Common myeloid progenitor, CD34-positive (primary cell): ENCODE results near the gene CAPZA2.
A peak's percentile ranks its signal among the peaks of the same experiment; 100 is the strongest.

Source experiments
- CTCF ChIA-PET: fragments of 350-600 bp; sonication (Branson Sonifier 250); formaldehyde crosslinking; loops from one replicate; lab custom pipeline; 2021; ENCODE audit warnings: antibody characterized with exemption; lab: Charles Lee
- POLR2A ChIA-PET: fragments of 350-600 bp; sonication (Branson Sonifier 250); formaldehyde crosslinking; loops from one replicate; lab custom pipeline; 2021; ENCODE audit warnings: antibody characterized with exemption; lab: Charles Lee
- DNase-seq, 3 donors: peaks; one replicate each; pipeline versions ENCODE4 v3.0.0 to v3.0.0-alpha.2; 2013
- H3K27ac ChIP-seq, 2 experiments: 1 replicate in 1 of 2; 2 replicates in 1 of 2; pipeline ENCODE4 v1.7.0; 2013; ENCODE audit warnings: inconsistent platforms in 2 of 2, low read length in 2 of 2, mild to moderate bottlenecking in 2 of 2, low read depth in 1 of 2, moderate library complexity in 1 of 2; ENCODE audit not compliant: severe bottlenecking in 2 of 2, insufficient read depth in 1 of 2, poor library complexity in 1 of 2
- H3K27me3 ChIP-seq, 5 experiments: replicated peaks in 2 of 5; 1 replicate in 3 of 5; 2 replicates in 2 of 5; pipeline versions ENCODE4 v1.6.1 to v1.7.0; 2013; ENCODE audit warnings: low read length in 4 of 5, mild to moderate bottlenecking in 2 of 5, moderate library complexity in 2 of 5, inconsistent platforms in 1 of 5; ENCODE audit not compliant: insufficient read depth in 5 of 5, control insufficient read depth in 4 of 5
- H3K36me3 ChIP-seq, 4 experiments: 1 replicate in 2 of 4; 2 replicates in 2 of 4; pipeline versions ENCODE4 v1.6.1 to v1.7.0; 2013; ENCODE audit warnings: low read length in 3 of 4, control low read depth in 1 of 4, mild to moderate bottlenecking in 1 of 4; ENCODE audit not compliant: control insufficient read depth in 4 of 4, insufficient read depth in 4 of 4
- H3K4me1 ChIP-seq, 4 experiments: 1 replicate in 3 of 4; 2 replicates in 1 of 4; pipeline versions ENCODE4 v1.6.1 to v1.7.1; 2013; ENCODE audit warnings: low read length in 3 of 4, mild to moderate bottlenecking in 3 of 4, control low read depth in 1 of 4, inconsistent platforms in 1 of 4, moderate library complexity in 1 of 4; ENCODE audit not compliant: control insufficient read depth in 4 of 4, insufficient read depth in 4 of 4; ENCODE audit errors: control extremely low read depth in 1 of 4
- H3K4me3 ChIP-seq, 7 experiments: 1 replicate in 4 of 7; 2 replicates in 3 of 7; pipeline versions ENCODE4 v1.5.1 to v1.7.0; 2013; ENCODE audit warnings: mild to moderate bottlenecking in 7 of 7, low read length in 6 of 7, moderate library complexity in 6 of 7, inconsistent platforms in 2 of 7, low read depth in 2 of 7, control low read depth in 1 of 7; ENCODE audit not compliant: insufficient read depth in 4 of 7, control insufficient read depth in 1 of 7; ENCODE audit errors: extremely low read depth in 1 of 7
- H3K9me3 ChIP-seq, 5 experiments: 1 replicate in 4 of 5; 2 replicates in 1 of 5; pipeline versions ENCODE4 v1.6.1 to v1.7.1; 2013; ENCODE audit warnings: low read length in 4 of 5, mild to moderate bottlenecking in 2 of 5, inconsistent platforms in 1 of 5, low read depth in 1 of 5, moderate library complexity in 1 of 5; ENCODE audit not compliant: control insufficient read depth in 4 of 5, insufficient read depth in 2 of 5; ENCODE audit errors: control extremely low read depth in 1 of 5
- WGBS: methylation state at CpG from one replicate; pipeline ENCODE4 v1.1.5; 2013; ENCODE audit not compliant: insufficient coverage; 5-methylcytosine and 5-hydroxymethylcytosine counted together

Gene CAPZA2

GRCh38 chr7:116828281-116828680 is 34.1 kb upstream of the CAPZA2 start:
- Histone ChIP-seq H3K36me3 (no peaks in the 10 kb centered on the region), H3K27ac (no peak overlapping the region), H3K4me3 (no peak overlapping the region), H3K4me1 (peaks cover 0 to 11% (median 5%) of the 10 kb centered on the region in 4 experiments), H3K9me3 (peaks cover 0 to 8% (median 0%) of the 10 kb centered on the region in 5 experiments), H3K27me3 (no peaks in the 10 kb centered on the region)
- DNase-seq = peak in 2 of 3 donors; percentile 34 to 44
- WGBS = no CpG with 5 or more reads among the region's 4 CpGs
- ChIA-PET POLR2A (interaction anchor here (0.7 kb wide), 1 partner anchor 14 kb away, joined by 3 read pairs; no protein-coding TSS in a partner anchor), CTCF (interaction anchor here (1.4 kb wide), 1 partner anchor 301 kb away, joined by 3 read pairs; no protein-coding TSS in a partner anchor)

DNA sequence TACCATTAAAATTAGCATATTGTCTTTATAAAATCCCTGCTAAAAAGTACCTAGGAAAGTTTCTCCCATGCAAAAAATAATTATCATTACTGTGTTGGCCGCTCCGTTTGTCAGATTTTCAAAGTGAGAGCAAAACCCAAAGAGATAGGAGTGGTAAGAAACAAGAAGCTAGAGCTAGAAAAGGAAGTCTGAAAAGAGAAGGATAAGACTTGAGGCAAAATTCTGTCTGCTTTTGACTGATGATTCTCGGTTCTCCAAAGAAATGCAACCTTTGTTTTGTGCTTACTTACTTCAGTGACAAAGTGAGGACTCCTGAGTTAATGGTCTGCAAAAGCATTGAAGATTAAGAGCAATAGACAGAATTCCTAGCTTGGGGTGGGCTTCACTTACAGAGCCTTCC is 33.3 kb upstream of the CAPZA2 start:
- CTCF ChIA-PET = no interaction called here
- peak overlapping the region in 1 of 7 experiments; percentile 38 for H3K4me3 ChIP-seq

DNA sequence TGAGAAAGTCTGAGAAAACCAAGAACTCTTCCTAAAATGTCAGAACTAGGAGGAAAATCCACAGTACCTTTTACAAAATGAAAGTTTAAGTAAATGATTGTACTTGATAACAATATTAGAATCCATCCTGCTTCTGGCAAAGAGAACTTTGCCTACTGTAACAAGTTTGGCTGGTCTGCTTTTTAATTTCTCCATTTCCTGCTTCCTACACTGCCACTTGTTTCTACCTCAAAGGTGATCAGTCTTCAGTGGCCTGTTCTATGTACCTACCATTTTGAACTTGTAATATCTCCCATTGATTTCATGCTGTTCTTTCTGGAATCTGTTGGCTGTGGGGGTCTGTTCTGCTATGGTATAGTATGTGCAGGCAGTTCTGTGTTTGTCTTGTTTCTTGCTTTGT is 32.9 kb upstream of the CAPZA2 start:
- CTCF ChIA-PET = no interaction called here
- Histone ChIP-seq H3K4me3 (peak overlapping the region in 1 of 7 experiments; percentile 38), H3K27ac (peak overlapping the region in 1 of 2 experiments; percentile 40), H3K9me3 (peaks cover 0 to 8% (median 0%) of the 10 kb centered on the region in 5 experiments), H3K36me3 (no peaks in the 10 kb centered on the region), H3K4me1 (peaks cover 0 to 11% (median 5%) of the 10 kb centered on the region in 4 experiments), H3K27me3 (no peaks in the 10 kb centered on the region)
- no peak for DNase-seq
- POLR2A ChIA-PET = no interaction called here

More for the DNA sequence above, 33.3 kb upstream of the CAPZA2 start:
- Histone ChIP-seq H3K9me3 (peaks cover 0 to 8% (median 0%) of the 10 kb centered on the region in 5 experiments), H3K27ac (peak overlapping the region in 1 of 2 experiments; percentile 40), H3K36me3 (no peaks in the 10 kb centered on the region), H3K4me1 (peaks cover 0 to 11% (median 5%) of the 10 kb centered on the region in 4 experiments), H3K27me3 (no peaks in the 10 kb centered on the region)
- DNase-seq = peak in 2 of 3 donors; percentile 36 to 60
- POLR2A ChIA-PET = no interaction called here
- 0% methylated on average over 1 of the region's 3 CpGs for WGBS

GRCh38 chr7:116832692-116833091 is 29.7 kb upstream of the CAPZA2 start:
- CTCF ChIA-PET = interaction anchor here (1.0 to 1.5 kb wide), 2 partner anchors 241 to 654 kb away, joined by 3 read pairs; no protein-coding TSS in a partner anchor

GRCh38 chr7:116834815-116835504 is 27.4 kb upstream of the CAPZA2 start:
- Histone ChIP-seq H3K4me3 (no peak overlapping the region), H3K27me3 (no peaks in the 10 kb centered on the region), H3K36me3 (no peaks in the 10 kb centered on the region), H3K9me3 (no peaks in the 10 kb centered on the region), H3K27ac (no peak overlapping the region), H3K4me1 (no peaks in the 10 kb centered on the region)
- POLR2A ChIA-PET = interaction anchor here (0.6 kb wide), 1 partner anchor 33 kb away, joined by 6 read pairs; no protein-coding TSS in a partner anchor
- CTCF ChIA-PET = interaction anchor here (0.9 to 2.4 kb wide), 4 partner anchors 16 to 33 kb away, joined by 3 to 5 read pairs (median 3); no protein-coding TSS in a partner anchor
- WGBS = 100% methylated on average over 4 of the region's 9 CpGs
- DNase-seq = no peak

More at GRCh38 chr7:116832692-116833091, 29.7 kb upstream of the CAPZA2 start:
- WGBS = 100% methylated on average over 1 of the region's 2 CpGs
- H3K27ac ChIP-seq = no peak overlapping the region
- no peaks in the 10 kb centered on the region for H3K27me3 ChIP-seq
- peaks cover 0 to 11% (median 5%) of the 10 kb centered on the region in 4 experiments for H3K4me1 ChIP-seq
- H3K4me3 ChIP-seq = no peak overlapping the region
- DNase-seq = no peak
- POLR2A ChIA-PET = no interaction called here
- no peaks in the 10 kb centered on the region for H3K9me3 ChIP-seq
- H3K36me3 ChIP-seq = no peaks in the 10 kb centered on the region

DNA sequence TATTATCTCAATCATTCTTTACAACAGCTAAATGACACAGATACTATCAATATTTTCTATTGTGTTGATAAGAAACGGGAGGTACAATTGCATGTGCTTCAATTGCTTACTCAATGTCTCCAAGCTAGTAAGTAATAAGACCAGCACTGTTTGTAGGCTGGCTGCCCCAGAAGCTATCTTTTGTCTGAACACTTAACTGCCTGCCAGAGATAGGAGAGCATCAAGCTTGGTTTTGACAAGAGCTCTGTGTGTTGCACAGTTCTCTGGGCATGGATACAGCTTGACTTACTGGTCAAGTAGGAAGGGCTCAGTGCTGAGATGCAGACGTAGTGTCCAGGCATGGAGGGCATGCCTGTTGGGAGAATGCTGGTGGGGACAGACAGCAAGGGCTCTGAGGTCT is 26.3 kb upstream of the CAPZA2 start:
- no peak for DNase-seq
- Histone ChIP-seq H3K4me1 (no peaks in the 10 kb centered on the region), H3K27me3 (no peaks in the 10 kb centered on the region), H3K9me3 (no peaks in the 10 kb centered on the region), H3K4me3 (no peak overlapping the region), H3K27ac (no peak overlapping the region), H3K36me3 (no peaks in the 10 kb centered on the region)
- POLR2A ChIA-PET = no interaction called here
- WGBS = 100% methylated on average over 1 of the region's 2 CpGs
- CTCF ChIA-PET = interaction anchor here (1.0 to 2.4 kb wide), 4 partner anchors 10 to 32 kb away, joined by 3 to 5 read pairs (median 4); no protein-coding TSS in a partner anchor

- Histone ChIP-seq H3K4me3 (no peak overlapping the region), H3K27ac (no peak overlapping the region), H3K4me1 (peaks cover 0 to under 1% (median under 1%) of the 10 kb centered on the region in 4 experiments), H3K9me3 (no peaks in the 10 kb centered on the region), H3K36me3 (no peaks in the 10 kb centered on the region), H3K27me3 (no peaks in the 10 kb centered on the region)
- no peak for DNase-seq
- CTCF ChIA-PET = interaction anchor here (1.1 to 2.4 kb wide), 2 partner anchors 11 to 31 kb away, joined by 3 to 5 read pairs; no protein-coding TSS in a partner anchor
- 83% methylated on average over 1 of the region's 4 CpGs for WGBS
- POLR2A ChIA-PET = no interaction called here
These were observed 25.5 kb upstream of the CAPZA2 start for GRCh38 chr7:116836911-116837310.
